ENCODE data around the gene RTP1.
"Not testable (repeated sequence)": the region's sequence is repeated elsewhere in the genome, so short reads cannot be mapped to it uniquely, and the experiment has no call there.

RTP1 gene, protein sequence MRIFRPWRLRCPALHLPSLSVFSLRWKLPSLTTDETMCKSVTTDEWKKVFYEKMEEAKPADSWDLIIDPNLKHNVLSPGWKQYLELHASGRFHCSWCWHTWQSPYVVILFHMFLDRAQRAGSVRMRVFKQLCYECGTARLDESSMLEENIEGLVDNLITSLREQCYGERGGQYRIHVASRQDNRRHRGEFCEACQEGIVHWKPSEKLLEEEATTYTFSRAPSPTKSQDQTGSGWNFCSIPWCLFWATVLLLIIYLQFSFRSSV

DNA sequence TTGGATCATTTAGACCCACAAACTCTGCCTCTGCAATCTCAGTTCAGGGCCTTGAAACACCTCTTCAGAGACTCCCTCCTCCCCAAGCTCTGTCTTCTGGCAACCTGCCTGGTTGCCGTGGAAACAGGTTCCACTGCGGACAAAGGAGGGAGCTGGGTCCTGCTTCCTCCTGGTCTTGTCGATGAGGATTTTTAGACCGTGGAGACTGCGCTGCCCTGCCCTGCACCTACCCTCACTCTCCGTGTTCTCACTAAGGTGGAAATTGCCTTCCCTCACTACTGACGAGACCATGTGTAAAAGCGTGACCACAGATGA, at the start of gene RTP1:
Gene RTP1, plus strand, starts transcription at position 152 of the 315 bp plus-strand sequence. Its CDS starts 30 bp downstream, at position 182.
- no peak for DNase-seq

DNA sequence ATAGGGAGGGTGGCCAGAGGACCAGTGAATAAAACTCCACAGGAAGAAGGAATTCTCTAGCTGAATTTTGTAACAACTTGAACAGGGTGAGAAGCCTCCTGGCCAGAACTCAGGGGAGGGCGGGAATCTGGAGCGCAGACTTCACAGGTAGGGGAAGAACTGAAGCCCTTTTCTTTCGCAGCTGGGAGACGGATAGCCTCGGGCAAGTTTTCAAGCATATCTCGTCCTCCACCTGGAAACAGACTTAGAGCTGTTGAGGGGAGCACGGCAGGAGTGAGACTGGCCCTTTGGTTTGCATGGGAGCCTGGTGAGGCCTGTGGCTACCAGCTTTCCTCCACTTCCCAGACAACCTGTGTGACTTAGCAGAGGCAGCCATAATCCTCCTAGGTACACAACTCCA, 47.1 kb upstream of the RTP1 start:
- DNase-seq, result no peak

DNA sequence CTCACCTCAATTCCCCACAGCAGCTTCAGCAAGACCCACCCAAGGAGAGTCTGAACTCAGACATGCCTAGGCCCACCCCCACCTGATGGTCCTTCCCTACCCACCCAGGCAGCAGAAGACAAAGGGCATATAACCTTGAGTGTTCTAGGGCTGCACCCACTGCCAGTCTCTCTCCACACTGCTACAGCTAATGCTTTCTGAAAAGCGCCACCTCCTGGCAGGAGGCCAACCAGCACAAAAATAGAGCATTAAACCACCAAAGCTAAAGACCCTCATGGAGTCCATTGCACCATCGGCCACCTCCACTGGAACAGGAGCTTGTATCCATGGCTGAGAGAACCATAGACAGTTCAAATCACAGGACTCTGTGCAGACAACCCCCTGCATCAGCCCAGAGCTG, 46.7 kb upstream of the RTP1 start:
- DNase-seq, result no peak

DNA sequence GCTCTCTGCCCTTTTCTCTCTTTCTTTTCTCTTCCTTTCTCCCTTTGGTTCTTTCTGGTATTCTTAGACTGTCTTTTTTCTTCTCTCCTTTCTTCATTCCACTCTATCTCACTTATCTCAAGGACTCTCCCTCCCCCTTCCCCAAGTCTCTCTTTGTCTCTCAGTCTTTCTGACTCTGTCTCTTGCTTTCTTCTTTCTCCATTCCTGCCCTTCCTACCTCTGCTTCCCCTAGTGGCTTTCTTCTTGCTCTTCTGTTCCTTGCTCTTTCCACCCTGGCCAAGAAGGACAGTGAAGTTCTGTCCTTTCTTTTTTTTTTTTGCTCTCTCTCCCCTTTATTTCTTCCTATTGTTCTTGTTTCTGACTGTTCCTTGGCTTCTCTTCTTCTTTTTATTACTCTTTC, 35.7 kb upstream of the RTP1 start:
- no peak for DNase-seq

DNA sequence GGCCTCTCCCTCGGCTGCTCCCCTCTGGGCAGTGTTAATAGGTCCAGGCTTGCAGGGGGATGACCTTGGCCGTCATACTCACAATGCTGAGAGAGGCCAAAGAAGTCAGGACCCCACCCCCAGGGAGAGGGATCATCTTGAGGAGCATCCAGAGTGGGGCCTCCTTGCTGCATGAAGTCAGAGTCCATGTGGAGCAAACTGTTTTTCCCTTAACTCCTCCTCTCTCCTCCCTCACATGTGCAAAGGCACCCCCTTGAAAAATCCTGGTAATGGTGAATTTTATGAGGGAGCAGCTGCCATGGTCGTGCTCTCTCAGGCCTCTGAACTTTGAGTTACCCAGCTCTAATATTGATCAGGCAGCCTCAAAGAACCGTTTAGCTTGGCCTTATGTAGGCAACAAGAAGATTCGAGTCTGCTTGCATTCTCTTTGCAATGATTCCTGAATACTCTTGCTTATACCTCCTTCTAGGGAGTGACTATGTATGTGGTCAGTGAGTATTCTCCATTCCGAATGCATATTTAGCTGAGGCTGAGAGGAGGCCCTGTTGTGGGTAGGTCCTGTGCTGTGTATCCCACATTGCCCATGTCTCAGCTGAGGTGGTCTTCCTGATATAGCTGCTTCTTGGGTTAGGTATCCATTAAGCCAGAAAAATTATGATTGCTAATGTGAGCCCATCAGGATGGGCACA, 34.9 kb upstream of the RTP1 start:
- no peak for DNase-seq

DNA sequence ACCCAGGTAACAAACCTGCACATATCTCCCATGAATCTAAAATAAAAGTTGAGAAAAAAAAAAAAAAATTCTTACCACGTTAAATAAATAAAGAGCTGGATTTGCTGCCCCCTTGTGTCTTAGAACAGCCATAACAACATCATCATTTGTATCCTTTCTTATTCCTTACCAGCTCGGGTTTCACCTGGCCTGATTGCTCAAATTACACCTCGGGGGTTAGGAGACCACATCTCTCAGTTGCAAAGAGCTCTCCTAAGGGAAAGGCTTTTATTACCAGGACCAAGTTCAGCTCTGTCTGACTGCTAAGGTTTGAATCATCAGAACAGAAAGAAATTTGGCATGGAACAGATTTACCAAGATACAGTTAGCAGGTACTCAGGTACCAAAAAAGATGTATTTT, 32.1 kb upstream of the RTP1 start:
- peak; percentile 55 for DNase-seq

DNA sequence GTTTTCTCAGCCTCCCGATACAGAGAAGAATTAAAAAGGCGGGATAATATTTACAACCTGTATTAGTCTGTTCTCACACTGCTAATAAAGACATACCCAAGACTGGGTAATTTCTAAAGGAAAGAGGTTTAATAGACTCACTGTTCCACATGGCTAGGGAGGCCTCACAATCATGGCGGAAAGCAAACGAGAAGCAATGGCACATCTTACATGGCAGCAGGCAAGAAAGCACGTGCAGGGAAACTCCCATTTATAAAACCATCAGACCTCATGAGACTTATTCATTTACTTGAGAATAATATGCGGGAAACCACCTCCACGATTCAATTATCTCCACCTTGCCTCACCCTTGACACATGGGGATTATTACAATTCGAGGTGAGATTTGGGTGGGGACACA, 30.5 kb upstream of the RTP1 start:
- no peak for DNase-seq

DNA sequence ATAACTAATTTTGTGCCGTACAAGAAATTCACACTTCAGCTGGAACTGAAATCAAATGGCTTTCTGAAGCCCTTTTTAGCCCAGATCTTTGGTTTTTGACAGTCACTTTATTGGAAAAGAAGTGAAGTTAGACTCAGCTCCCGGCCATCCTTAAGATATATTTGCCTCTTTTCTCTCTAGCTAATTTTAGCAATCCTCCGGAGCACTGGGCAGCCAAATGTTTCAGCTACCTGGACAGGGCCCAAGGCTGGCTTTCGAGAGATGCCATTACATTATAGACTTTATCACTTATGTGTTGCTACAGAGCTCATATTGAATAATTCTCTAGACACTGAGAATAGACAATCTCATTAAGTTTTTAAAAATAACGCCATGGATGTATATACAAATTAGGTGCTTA, 29.5 kb upstream of the RTP1 start:
- DNase-seq, result no peak

DNA sequence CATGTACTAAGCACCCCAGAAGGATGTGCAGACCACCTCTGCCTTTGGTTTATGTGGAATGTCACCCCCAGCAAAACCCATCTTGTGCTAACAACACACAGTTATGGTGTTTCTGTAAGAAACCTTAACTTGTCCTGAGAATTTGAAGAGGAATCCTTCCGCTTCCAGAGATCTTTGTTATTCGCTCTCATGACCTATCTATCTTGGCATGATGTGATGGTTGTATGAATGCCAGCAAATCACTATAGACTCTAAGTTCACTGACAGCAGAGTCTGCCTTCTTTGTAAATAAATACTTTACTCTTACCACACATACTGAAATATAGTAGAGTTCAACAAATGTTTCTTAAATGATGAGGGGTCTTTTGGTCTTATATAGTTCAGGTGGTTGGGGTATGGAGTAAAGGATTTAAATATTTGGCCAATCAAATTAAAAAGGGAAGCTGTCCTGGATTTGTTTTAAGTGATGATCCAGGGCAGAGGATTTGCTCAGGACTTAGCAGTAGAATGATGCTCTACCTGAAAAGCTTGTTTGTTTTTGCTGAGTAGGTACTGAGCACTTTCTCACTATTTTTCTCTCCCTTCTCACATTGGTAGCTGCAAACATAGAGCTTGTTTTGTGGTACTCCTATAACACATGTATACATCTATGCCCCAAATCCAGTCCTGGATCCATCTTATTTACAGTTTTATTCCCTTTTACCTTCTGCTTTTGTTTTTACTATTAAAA, 27.9 kb upstream of the RTP1 start:
- DNase-seq, result no peak

DNA sequence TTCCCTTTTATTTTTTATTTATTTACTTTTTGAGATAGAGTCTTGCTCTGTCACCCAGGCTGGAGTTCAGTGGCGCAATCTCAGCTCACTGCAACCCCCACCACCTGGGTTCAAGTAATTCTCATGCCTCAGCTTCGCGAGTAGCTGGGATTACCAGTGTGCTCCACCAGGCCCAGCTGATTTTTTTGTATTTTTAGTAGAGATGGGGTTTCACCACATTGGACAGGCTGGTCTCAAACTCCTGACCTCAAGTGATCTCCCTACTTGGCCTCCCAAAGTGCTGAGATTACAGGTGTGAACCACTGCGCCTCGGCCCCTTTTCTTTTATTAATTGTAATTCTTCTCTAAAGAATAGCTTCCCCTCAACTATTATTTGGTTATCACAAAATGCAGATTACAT, 26.4 kb upstream of the RTP1 start:
- not testable (repeated sequence) for DNase-seq

DNA sequence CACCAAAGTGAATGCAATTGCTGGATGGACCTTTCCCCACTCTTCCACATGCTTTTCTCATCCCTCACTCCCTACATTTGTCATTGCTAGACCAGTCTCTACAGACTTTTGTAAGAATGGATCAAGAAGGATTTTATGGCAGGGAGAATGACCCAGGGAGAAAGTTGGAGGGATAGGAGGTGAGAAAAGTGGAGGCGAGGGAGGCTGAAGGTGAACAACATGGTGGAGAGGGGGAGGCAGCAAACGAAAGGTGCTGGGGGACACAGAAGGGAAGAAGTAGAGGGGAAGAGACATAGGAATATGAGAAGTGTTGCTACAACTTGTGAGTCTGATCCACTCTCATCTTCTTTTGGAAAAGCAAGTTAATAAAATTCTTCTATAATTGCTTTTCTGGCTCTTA, 24.4 kb upstream of the RTP1 start:
- DNase-seq, result no peak

DNA sequence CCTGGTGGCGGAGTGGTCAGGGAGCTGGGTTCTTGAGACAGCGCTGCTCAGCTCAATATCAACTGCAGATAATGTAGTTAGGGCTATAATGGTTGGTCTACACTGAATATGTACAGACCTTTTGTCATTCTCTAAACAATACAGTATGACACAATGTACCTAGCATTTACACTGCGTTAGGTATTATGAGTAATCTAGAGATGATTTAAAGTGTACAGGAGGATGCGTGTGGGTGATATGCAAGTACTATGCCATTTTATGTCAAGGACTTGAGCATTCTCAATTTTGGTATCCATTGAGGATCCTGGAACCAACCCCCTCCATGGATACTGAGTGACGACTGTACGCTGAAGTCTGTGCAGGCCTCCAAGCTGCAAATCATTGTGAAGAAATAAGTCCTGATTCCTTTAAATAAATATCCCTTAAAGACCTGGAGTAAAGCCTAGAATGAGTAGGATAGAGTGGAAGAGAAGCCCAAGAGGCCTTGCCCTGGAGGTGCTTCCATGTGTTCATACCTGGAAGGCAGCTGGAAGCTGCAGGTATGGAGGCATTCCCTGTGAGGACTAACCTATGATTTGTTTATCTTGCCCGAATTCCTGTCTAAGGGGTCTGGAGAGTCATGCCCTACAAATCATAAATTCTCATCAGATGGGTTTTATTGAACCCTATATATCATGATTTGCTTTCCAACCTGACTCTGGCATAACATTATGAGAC, 15.7 kb upstream of the RTP1 start:
- no peak for DNase-seq

DNA sequence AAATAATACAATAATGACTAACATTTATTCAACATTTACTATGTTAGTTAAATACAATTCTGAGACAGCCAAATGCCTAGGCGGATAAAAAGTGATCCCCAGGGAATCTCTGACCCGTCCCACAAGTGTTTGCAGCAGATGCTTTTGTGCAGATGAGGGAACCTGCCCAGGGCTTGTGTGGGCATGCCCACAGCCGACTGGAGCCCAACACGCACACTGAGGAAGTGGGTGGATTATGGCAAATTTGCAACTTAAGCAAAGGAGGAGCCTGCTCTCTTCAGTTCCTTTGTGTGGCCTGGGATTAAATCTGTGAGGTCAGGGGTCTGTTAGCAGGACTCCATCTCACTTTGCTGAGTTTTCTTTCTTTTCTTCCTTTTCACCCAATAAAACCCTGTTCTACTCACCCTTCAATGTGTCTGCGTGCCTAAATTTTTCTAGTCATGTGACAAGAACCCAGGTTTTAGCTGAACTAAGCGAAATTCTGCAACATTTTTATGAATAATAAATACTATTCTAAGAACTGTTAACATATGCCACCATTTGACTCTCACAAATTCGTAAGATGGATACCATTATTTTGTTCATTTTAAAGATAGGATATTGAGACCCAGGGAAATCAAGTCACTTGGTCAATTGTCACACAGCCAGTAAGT, 13.9 kb upstream of the RTP1 start:
- peak; percentile 59 for DNase-seq

DNA sequence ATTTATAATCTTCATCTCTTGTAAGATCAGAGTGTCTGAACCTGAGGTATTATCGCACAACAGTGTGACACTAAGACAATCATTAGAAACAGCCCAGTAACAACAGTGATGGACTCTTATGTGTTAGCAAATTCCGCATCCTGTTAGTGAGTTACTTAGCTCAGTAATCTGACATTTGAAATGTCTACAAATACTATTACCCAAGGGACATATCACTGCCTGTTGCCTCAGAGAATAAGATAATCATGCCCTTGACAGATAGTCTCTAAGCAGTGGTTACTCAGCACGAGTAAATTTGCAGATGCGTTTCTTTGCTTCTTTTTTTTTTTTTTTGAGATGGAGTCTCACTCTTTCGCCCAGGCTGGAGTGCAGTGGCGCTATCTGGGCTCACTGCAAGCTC, 13.4 kb upstream of the RTP1 start:
- no peak for DNase-seq

DNA sequence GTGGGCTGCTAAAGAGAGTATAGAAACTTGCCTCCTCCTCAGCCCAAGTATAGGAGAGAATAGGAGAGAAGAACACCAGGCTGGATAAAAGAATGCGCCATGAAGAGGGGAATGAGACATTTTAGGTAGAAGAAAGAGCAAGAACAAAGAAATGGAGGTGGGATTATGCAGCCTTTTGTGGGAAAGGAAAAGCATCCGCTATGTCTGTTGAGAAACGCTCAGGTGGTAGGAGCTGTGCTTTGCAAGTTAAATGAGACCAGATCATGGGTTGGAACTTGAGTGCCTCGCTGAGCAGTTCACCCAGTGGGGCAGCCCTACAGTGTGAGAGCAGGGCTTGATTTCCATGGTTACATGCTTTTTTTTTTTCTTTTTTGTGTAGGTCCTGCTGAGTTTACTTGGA, 11.5 kb upstream of the RTP1 start:
- no peak for DNase-seq

DNA sequence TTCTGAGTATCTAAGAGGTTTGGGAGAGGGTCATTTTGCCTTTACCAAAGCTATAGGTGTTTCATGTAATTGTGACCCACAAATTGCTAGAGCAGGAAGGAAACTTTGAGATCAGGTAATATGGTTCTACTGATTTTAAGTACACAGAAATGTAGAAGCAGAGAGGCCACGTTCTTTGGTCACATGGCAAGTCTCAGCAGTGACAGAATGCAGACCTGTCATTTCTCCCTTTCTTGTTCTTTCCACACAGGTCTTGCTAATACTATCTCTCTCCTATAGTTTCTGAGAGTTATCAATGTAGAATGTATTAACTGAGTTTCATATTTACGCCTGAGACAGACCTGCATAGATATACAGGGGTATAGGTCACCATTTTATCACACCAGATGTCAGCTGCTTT, 10.9 kb upstream of the RTP1 start:
- no peak for DNase-seq

DNA sequence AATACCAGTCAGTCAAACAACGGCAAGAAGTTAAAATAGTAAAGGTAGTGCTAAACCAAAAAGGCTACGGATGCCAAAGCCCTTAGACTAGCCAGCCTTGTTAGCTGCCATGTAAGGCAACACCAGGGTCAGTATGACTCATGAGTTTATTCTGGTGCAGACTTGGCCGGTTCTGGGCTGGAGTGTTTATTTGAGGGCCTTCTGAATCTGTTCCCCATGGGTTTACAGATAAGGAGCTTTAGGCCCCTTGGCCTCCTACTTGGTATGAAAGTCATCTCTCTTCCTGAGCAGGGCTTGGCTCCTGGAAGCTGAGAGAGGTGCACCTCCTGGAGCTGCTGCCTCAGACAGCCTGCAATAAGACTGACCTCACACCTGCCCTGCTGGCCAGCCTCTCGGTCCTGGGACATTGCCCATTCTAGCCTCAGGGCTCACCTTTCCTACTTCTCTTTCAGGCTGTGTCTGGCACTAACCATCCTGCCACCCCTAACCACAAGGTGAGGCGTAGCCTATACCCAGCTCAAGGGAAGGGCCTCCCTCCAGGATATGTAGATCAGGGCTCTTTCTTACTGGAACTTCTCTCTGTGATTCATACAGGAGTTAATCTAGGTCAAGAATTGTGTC, 10.4 kb upstream of the RTP1 start:
- DNase-seq, result no peak

DNA sequence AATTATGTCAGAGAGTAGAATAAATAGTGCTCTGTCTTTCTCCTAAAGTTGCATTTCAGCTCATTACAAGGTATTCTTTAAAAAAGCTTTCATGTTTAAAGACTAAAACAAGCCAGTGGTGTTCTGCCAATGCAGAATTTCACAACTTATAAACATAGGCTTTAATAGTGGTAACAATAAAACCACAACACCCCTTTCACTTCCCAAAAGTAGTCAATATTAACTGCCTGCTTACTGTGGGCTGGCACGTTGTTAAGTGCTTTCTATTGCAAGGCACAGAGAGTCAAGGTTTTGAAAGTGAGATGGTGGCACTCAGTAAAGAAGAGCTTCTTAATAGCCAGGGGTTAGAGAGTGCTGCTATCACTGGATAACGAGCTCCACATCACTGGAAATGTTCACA, 8.4 kb upstream of the RTP1 start:
- no peak for DNase-seq

DNA sequence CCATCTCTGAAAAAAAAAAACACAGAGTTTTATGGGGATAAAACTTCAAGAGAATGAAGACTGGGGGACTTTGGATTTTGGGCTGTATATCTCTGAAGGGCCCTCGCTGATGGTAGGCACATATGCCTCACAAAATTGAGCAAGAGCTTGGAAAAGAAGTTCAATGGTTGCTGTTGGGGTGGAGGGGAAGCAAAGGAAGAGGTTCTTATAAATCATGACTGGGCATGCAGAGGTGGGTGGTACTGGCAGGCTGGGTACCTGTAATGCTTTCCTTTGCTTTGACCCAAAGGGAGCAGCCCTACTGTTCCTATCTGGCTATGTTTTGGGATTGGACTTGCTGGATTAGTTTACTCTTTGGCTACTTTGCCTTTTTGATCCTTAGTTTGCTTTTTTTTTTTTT, 6.0 kb upstream of the RTP1 start:
- no peak for DNase-seq

DNA sequence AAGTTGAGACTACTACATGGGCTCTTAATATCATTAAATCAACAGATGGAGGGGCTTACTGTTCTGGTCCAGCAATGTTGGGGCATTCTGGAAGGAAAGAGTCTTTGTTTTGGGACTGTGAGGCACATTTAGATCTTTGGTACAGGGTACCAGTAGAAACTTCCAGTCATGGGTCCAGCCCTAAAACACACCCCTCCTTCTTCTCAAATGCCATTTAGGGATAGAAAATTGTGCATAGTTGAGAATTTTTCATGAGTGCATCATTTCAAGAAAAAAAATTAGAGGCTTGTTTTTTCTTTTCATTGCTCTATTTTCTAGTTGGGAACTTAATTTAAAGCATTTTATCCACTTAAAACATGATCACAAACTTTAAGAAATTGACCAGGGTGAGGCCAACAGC, 4.1 kb upstream of the RTP1 start:
- DNase-seq, result no peak

DNA sequence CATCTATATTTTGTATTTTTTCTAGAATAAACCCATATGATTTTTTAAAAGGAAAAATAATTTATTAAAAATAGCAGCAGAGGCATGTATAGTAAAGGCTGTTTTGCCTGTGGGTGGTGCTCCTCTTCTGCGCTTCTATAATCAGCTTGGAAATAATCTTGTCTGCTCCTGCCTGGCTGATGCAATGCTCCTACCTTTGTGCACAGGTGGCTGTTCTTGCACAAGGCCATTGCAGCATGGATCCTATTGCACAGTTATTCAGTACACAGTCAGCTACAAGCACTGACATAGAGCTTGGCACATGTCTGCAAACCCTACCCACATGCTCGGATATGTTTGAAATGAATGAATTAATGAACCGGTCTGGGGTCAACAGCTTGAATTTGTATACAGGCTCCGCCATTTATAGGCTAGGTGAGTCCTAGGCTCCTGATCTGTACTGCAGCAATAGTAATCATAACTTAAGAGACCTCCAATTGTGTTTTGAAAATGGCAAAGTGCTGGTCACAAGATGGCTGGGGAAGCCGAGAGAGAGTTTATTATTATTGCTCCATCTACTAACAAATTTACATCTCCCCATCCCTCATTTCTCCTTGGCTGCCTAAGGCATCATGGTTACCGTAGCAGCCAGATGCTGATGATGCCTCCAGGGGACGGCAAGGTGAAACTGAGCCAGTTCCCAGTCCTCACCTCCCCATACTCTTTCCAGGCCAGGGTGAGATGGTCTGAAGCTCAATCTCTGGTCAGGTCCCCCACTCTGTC, 532 bp upstream of the RTP1 start:
- no peak for DNase-seq

DNA sequence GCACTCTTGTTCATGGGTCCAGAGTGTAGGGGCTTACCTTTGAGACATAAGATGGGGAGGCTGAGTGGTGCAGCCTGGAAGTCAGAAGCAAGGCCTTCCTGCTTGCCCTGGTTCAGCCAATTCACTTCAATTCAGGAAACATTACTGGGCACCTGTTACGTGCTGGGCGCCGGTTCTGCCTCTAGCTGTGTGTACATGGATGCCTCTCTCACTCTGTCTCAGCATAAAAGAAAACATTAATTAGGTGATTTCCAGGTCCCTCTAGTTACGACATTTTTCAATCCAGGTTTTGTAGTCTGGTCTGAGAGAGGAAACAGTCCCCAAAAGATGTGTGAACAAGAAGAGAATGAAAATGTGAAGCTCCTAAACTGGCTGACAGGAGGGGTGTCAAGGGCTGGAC, 1.2 kb downstream of the RTP1 start:
- no peak for DNase-seq
